CD8-positive, alpha-beta memory T cell (primary cell): Measurements from ENCODE around the gene CMC1. TPM values are rescaled to one million over a fixed set of nuclear protein-coding genes. Genes with fewer than 3 reads are reported as not detected.
A peak's percentile ranks its signal among the peaks of the same experiment; 100 is the strongest.
"Not testable (repeated sequence)": the region's sequence is repeated elsewhere in the genome, so short reads cannot be mapped to it uniquely, and the experiment has no call there.

Experiments used
- CTCF ChIA-PET: fragments of 350-600 bp; sonication (Branson Sonifier 250); formaldehyde crosslinking; loops from one replicate; lab custom pipeline; 2021; ENCODE audit warnings: antibody characterized with exemption; lab: Charles Lee
- POLR2A ChIA-PET: fragments of 350-600 bp; sonication (Branson Sonifier 250); formaldehyde crosslinking; loops from one replicate; lab custom pipeline; 2021; ENCODE audit warnings: antibody characterized with exemption; lab: Charles Lee
- DNase-seq, 5 donors: peaks; one replicate each; pipeline versions ENCODE4 v3.0.0 to v3.0.0-alpha.2; 2020 to 2022; ENCODE audit warnings: mixed read lengths in 1 of 5
- H3K27ac ChIP-seq: one replicate; pipeline ENCODE4 v1.7.0; 2013; ENCODE audit warnings: low read depth, mild to moderate bottlenecking, low read length, moderate library complexity
- H3K27me3 ChIP-seq: 2 replicates; pipeline ENCODE4 v1.7.0; 2013; ENCODE audit warnings: low read length, mild to moderate bottlenecking; ENCODE audit not compliant: insufficient read depth, poor library complexity, severe bottlenecking
- H3K36me3 ChIP-seq: 2 replicates; pipeline ENCODE4 v1.7.0; 2013; ENCODE audit warnings: mild to moderate bottlenecking, low read length, moderate library complexity; ENCODE audit not compliant: insufficient read depth
- H3K4me1 ChIP-seq: 2 replicates; pipeline ENCODE4 v1.7.0; 2013; ENCODE audit warnings: mild to moderate bottlenecking, low read length, moderate library complexity; ENCODE audit not compliant: insufficient read depth
- H3K4me3 ChIP-seq: 2 replicates; pipeline ENCODE4 v1.7.0; 2013; ENCODE audit warnings: mild to moderate bottlenecking, low read length
- H3K9me3 ChIP-seq: 2 replicates; pipeline ENCODE4 v1.7.0; 2013; ENCODE audit warnings: mild to moderate bottlenecking, low read length
- H3K27ac Mint-ChIP-seq, 8 donors: one replicate each; pipeline ENCODE4 v1.8.0; 2020 to 2021; ENCODE audit warnings: mixed read lengths in 8 of 8, mild to moderate bottlenecking in 6 of 8, inconsistent platforms in 3 of 8, moderate library complexity in 3 of 8
- H3K27me3 Mint-ChIP-seq, 2 donors: one replicate each; pipeline ENCODE4 v1.8.0; 2020 to 2021; ENCODE audit warnings: mixed read lengths in 2 of 2, mild to moderate bottlenecking in 1 of 2, moderate library complexity in 1 of 2
- H3K36me3 Mint-ChIP-seq, 3 donors: one replicate each; pipeline ENCODE4 v1.8.0; 2020 to 2021; ENCODE audit warnings: mixed read lengths in 3 of 3, inconsistent platforms in 1 of 3, mild to moderate bottlenecking in 1 of 3
- H3K4me1 Mint-ChIP-seq, 3 donors: one replicate each; pipeline ENCODE4 v1.8.0; 2020 to 2021; ENCODE audit warnings: mixed read lengths in 3 of 3, inconsistent platforms in 1 of 3, mild to moderate bottlenecking in 1 of 3
- H3K4me3 Mint-ChIP-seq, 7 donors: one replicate each; pipeline ENCODE4 v1.8.0; 2020 to 2021; ENCODE audit warnings: mixed read lengths in 7 of 7, mild to moderate bottlenecking in 6 of 7, moderate library complexity in 4 of 7, inconsistent platforms in 2 of 7
- H3K9me3 Mint-ChIP-seq, 5 donors: one replicate each; pipeline ENCODE4 v1.8.0; 2020 to 2022; ENCODE audit warnings: mixed read lengths in 5 of 5, mild to moderate bottlenecking in 3 of 5, moderate library complexity in 2 of 5, inconsistent platforms in 1 of 5
- polyA plus RNA-seq: library from polyadenylated mRNA; unstranded; fragments of 300-500 nt; fragmentation: Illumina TruSeq; gene quantifications from one replicate; pipeline ENCODE4 v1.2.3, GENCODE V29; 2021
- total RNA-seq, 2 experiments: library from RNA; stranded (reverse); gene quantifications; one replicate each; pipeline ENCODE4 v1.2.3, GENCODE V29; 2021

Gene CMC1
- total and polyA plus RNA-seq, 3 experiments from 2014 or later, result 46.3 to 205 (median 50.1) TPM

DNA sequence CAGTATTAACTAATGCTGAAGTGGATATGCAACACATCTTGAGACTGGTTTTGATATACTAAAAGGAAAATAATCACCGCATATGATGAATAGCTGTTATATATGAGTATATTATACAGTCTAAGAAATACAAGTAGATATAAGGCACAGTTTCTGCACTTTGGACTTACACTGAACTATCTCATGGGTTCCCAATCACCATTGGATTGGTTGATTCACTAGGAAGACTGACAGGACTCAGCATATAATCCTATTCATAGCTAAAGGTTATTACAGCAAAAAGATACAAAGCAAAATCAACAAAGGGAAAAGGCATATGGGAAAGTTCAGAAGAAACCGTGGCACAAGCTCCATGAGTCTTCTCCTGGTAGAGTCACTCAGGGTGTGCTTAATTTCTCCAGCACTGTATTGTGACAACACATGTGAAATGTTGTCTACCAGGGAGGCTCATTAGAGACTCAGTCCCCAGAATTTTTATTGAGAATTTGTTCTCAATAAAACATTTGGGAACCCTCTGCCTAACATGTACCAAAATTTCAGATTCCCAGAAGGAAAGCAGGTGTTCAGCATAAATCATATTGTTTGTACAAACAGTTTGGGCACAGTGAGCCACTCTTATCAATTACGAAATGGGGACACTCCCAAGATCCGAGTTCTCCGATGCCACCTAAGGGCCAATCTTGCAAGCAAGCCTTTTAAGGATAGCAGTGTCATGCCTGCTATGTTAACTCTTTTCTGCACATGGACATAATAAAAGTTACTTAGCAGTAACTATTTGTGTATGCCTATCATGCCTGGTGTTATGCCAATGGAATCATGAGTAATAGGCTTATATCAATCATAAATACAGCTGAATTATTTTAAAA lies 26.8 kb downstream of the CMC1 start:
- Mint-ChIP-seq H3K9me3 (peaks cover 3 to 26% (median 13%) of the 10 kb centered on the region in 5 donors), H3K4me1 (peaks cover 29 to 61% (median 54%) of the 10 kb centered on the region in 3 donors), H3K4me3 (no peak overlapping the region), H3K27ac (peak overlapping the region in 2 of 8 donors; percentile 26 to 37), H3K36me3 (peaks cover 32 to 71% (median 44%) of the 10 kb centered on the region in 3 donors), H3K27me3 (no peaks in the 10 kb centered on the region)
- no peaks in the 10 kb centered on the region for H3K27me3 ChIP-seq
- no peak overlapping the region for H3K27ac ChIP-seq
- H3K9me3 ChIP-seq, result peaks cover 2% of the 10 kb centered on the region
- no peaks in the 10 kb centered on the region for H3K4me1 ChIP-seq
- POLR2A ChIA-PET, result no interaction called here
- no peak overlapping the region for H3K4me3 ChIP-seq
- DNase-seq, result no peak
- CTCF ChIA-PET, result interaction anchor here (1.1 to 1.4 kb wide), 5 partner anchors 29 to 555 kb away, joined by 3 to 4 read pairs (median 3); partner anchors contain the start of gene EOMES
- H3K36me3 ChIP-seq, result peaks cover 19% of the 10 kb centered on the region

DNA sequence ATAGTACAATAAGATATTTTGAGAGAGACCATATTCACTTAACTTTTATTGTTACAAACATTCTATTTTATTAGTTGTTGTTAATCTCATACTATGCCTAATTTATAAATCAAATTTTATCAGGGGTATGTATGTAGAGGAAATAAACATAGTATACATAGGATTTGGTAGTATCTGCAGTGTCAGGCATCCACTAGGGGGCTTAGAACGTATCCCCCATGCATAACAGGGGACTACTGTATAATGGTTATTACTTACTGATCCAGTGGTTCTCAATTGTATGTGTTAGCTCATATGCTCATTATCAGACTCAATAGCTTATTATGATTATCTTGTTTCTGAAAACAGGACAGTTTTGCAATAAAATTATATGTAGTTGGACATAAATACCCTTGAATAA lies 27.6 kb downstream of the CMC1 start:
- H3K4me3 ChIP-seq, result no peak overlapping the region
- H3K4me3 Mint-ChIP-seq, result no peak overlapping the region
- peaks cover 30 to 55% (median 55%) of the 10 kb centered on the region in 3 donors for H3K4me1 Mint-ChIP-seq
- H3K36me3 ChIP-seq, result peaks cover 15% of the 10 kb centered on the region
- H3K9me3 ChIP-seq, result peaks cover 10% of the 10 kb centered on the region
- peaks cover 35 to 72% (median 44%) of the 10 kb centered on the region in 3 donors for H3K36me3 Mint-ChIP-seq
- no peaks in the 10 kb centered on the region for H3K4me1 ChIP-seq
- ChIA-PET POLR2A (no interaction called here), CTCF (interaction anchor here (1.2 to 1.4 kb wide), 3 partner anchors 30 to 326 kb away, joined by 3 to 4 read pairs (median 3); no protein-coding TSS in a partner anchor)
- no peak for DNase-seq
- H3K9me3 Mint-ChIP-seq, result peaks cover 8 to 33% (median 20%) of the 10 kb centered on the region in 5 donors
- no peak overlapping the region for H3K27ac ChIP-seq
- H3K27ac Mint-ChIP-seq, result peak overlapping the region in 2 of 8 donors; percentile 4 to 39
- no peaks in the 10 kb centered on the region for H3K27me3 ChIP-seq
- H3K27me3 Mint-ChIP-seq, result no peaks in the 10 kb centered on the region

DNA sequence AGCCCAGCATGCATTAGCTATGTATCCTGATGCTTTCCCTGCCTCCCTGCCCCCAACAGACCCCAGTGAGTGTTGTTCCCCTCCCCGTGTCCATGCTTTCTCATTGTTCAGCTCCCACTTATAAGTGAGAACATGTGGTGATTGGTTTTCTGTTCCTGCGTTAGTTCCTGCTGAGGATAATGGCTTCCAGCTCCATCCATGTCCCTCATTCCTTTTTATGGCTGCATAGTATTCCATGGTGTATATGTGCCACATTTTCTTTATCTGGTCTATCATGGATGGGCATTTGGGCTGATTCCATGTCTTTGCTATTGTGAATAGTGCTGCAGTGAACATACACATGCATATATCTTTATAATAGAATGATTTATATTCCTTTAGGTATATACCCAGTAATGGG lies 28.5 kb downstream of the CMC1 start:
- H3K4me3 Mint-ChIP-seq, H3K9me3 ChIP-seq, H3K4me1 ChIP-seq, H3K27ac ChIP-seq, POLR2A ChIA-PET, H3K27ac Mint-ChIP-seq, H3K27me3 Mint-ChIP-seq, DNase-seq, H3K4me3 ChIP-seq, H3K27me3 ChIP-seq: not testable (repeated sequence)
- H3K9me3 Mint-ChIP-seq, result peaks cover 13 to 38% (median 26%) of the 10 kb centered on the region in 5 donors
- H3K36me3 ChIP-seq, result peaks cover 11% of the 10 kb centered on the region
- H3K36me3 Mint-ChIP-seq, result peaks cover 35 to 75% (median 48%) of the 10 kb centered on the region in 3 donors
- H3K4me1 Mint-ChIP-seq, result peaks cover 27 to 55% (median 48%) of the 10 kb centered on the region in 3 donors
- CTCF ChIA-PET, result interaction anchor here (1.3 kb wide), 1 partner anchor 181 kb away, joined by 3 read pairs; no protein-coding TSS in a partner anchor

DNA sequence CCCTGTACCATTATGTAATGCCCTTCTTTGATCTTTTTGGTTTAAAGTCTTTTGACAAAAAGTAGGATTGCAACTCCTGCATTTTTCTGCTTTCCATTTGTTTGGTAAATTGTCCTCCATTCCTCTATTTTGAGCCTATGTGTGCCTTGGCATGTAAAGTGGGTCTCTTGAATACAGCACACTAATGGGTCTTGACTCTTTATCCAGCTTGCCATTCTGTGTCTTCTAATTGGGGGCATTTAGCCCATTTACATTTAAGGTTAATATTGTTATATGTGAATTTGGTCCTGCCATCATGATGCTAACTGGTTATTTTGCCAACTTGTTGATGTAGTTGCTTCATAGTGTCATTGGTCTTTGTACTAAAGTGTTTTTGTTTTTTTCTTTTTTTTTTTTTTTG lies 32.4 kb downstream of the CMC1 start:
- POLR2A ChIA-PET, result interaction anchor here (0.7 kb wide), 1 partner anchor 30 kb away, joined by 3 read pairs; no protein-coding TSS in a partner anchor
- Histone ChIP-seq H3K4me3 (no peak overlapping the region), H3K4me1 (peaks cover 5% of the 10 kb centered on the region), H3K36me3 (peaks cover 11% of the 10 kb centered on the region), H3K27ac (no peak overlapping the region), H3K27me3 (no peaks in the 10 kb centered on the region), H3K9me3 (peaks cover 10% of the 10 kb centered on the region)
- Mint-ChIP-seq H3K27ac (no peak overlapping the region), H3K27me3 (no peaks in the 10 kb centered on the region), H3K4me3 (peak overlapping the region in 1 of 7 donors; percentile 19), H3K4me1 (peaks cover 37 to 66% (median 44%) of the 10 kb centered on the region in 3 donors), H3K9me3 (peaks cover 14 to 38% (median 26%) of the 10 kb centered on the region in 5 donors), H3K36me3 (peaks cover 45 to 58% (median 54%) of the 10 kb centered on the region in 3 donors)
- no peak for DNase-seq
- CTCF ChIA-PET, result interaction anchor here (1.0 to 2.5 kb wide), 3 partner anchors 19 to 562 kb away, joined by 3 to 6 read pairs (median 3); no protein-coding TSS in a partner anchor

DNA sequence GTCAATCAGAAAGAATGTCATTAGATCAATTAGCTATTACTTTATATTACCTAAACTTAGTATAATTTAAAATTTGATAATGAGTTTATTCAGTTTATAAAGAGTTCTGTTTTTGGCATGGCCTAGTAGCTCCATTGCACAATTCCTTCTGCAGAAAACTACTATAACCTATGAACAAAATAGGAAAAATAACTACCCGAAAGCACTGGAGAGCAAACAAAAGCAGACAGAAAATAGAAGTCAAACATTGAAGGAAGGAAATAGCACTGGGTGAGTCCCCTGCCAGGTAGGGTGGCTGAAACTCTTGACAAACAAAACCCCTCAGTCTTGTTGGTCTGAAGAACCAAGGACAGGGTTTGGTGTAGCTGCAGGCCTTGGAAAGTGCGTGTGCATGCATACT lies 37.5 kb downstream of the CMC1 start:
- H3K27ac ChIP-seq, result no peak overlapping the region
- H3K36me3 ChIP-seq, result no peaks in the 10 kb centered on the region
- no peak for DNase-seq
- Mint-ChIP-seq H3K27me3 (no peaks in the 10 kb centered on the region), H3K4me1 (peaks cover 47 to 68% (median 61%) of the 10 kb centered on the region in 3 donors), H3K36me3 (peaks cover 21 to 23% (median 23%) of the 10 kb centered on the region in 3 donors), H3K4me3 (peak overlapping the region in 1 of 7 donors; percentile 3), H3K9me3 (peaks cover 5 to 11% (median 7%) of the 10 kb centered on the region in 5 donors), H3K27ac (peak overlapping the region in 5 of 8 donors; percentile 2 to 37 (median 17))
- peaks cover under 1% of the 10 kb centered on the region for H3K9me3 ChIP-seq
- ChIA-PET POLR2A (interaction anchor here (0.7 kb wide), 1 partner anchor 14 kb away, joined by 3 read pairs; no protein-coding TSS in a partner anchor), CTCF (interaction anchor here (0.9 to 1.7 kb wide), 3 partner anchors 70 to 567 kb away, joined by 3 to 4 read pairs (median 4); partner anchors contain the start of genes AZI2, EOMES and ZCWPW2)
- no peaks in the 10 kb centered on the region for H3K27me3 ChIP-seq
- H3K4me1 ChIP-seq, result peaks cover 5% of the 10 kb centered on the region
- H3K4me3 ChIP-seq, result no peak overlapping the region

DNA sequence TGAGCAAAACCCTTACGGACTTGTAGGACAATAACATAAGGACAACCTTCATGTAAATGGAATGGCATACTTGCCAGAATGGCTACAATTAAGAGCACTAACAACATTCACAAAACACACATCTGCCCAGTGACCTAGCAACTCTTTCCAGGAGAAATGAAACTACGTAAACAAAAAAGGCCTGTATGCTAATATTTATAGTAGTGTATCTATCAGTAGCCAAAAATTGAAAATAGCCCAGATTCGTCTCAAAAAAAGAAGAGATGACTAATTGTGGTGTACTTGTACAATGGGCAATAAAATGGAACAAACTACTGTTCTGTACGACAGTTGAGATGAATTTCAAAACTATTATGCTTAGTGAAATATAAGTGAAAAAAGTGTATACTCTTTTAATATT lies 38.4 kb downstream of the CMC1 start:
- DNase-seq, result no peak
- no peaks in the 10 kb centered on the region for H3K9me3 ChIP-seq
- Mint-ChIP-seq H3K9me3 (peaks cover 0 to 3% (median 1%) of the 10 kb centered on the region in 5 donors), H3K4me3 (peak overlapping the region in 1 of 7 donors; percentile 13), H3K27ac (peak overlapping the region in 3 of 8 donors; percentile 39 to 54 (median 41)), H3K4me1 (peaks cover 50 to 70% (median 67%) of the 10 kb centered on the region in 3 donors), H3K36me3 (peaks cover 14 to 16% (median 14%) of the 10 kb centered on the region in 3 donors), H3K27me3 (no peaks in the 10 kb centered on the region)
- POLR2A ChIA-PET, result no interaction called here
- H3K4me3 ChIP-seq, result no peak overlapping the region
- H3K36me3 ChIP-seq, result no peaks in the 10 kb centered on the region
- H3K27me3 ChIP-seq, result no peaks in the 10 kb centered on the region
- CTCF ChIA-PET, result no interaction called here
- H3K4me1 ChIP-seq, result peaks cover 5% of the 10 kb centered on the region
- no peak overlapping the region for H3K27ac ChIP-seq

DNA sequence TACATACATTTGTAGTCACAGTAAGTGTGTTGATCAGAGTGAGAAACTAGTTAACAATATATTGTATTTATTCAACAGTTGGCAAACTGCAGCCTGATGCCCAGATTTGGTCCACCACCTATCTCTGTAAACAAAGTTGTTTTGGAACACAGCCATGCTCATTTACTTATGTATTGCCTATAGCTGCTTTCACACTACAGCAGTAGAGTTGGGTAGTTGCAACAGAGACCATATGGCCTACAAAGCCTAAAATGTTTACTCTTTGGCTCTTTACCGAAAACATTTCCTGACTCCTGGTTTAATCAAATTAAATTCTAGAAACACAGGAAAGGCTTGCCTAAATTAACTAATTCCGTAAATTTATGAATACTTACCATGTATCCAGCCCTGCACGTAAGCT lies 39.4 kb downstream of the CMC1 start:
- H3K9me3 ChIP-seq, result no peaks in the 10 kb centered on the region
- CTCF ChIA-PET, result interaction anchor here (1.2 kb wide), 1 partner anchor 37 kb away, joined by 3 read pairs; no protein-coding TSS in a partner anchor
- Mint-ChIP-seq H3K4me1 (peaks cover 58 to 78% (median 76%) of the 10 kb centered on the region in 3 donors), H3K27me3 (no peaks in the 10 kb centered on the region), H3K36me3 (peaks cover 6 to 12% (median 6%) of the 10 kb centered on the region in 3 donors), H3K9me3 (no peaks in the 10 kb centered on the region), H3K4me3 (no peak overlapping the region), H3K27ac (peak overlapping the region in 1 of 8 donors; percentile 26)
- no peaks in the 10 kb centered on the region for H3K36me3 ChIP-seq
- H3K27me3 ChIP-seq, result no peaks in the 10 kb centered on the region
- no peak overlapping the region for H3K27ac ChIP-seq
- POLR2A ChIA-PET, result no interaction called here
- H3K4me1 ChIP-seq, result peaks cover 5% of the 10 kb centered on the region
- no peak overlapping the region for H3K4me3 ChIP-seq
- no peak for DNase-seq
